K562 (cell line): ENCODE measurements around the gene INSYN2B. TPM values are rescaled to one million over a fixed set of nuclear protein-coding genes. Genes with fewer than 3 reads are reported as not detected.

Experiments used
- ATAC-seq: fragments of 200-7000 bp; cut with Tn5 transposase; 3 replicates; pipeline ENCODE4 v1.9.1; 2020; ENCODE audit warnings: moderate library complexity
- BruUV-seq: library from RNA; stranded (reverse); fragments of 400-500 nt; replicated peaks from 2 replicates; lab custom pipeline; 2021; lab: Mats Ljungman, UMichigan
- CTCF ChIA-PET: fragments of 300-600 bp; formaldehyde crosslinking; extraction: SDS; loops from one replicate; lab custom pipeline; 2021; ENCODE audit warnings: low intra/inter-chr PET ratio; lab: Yijun Ruan, JAX
- POLR2A ChIA-PET: fragments of 300-600, 350-650 bp; sonication (Branson Sonifier 250); formaldehyde crosslinking; extraction: SDS; loops from one replicate; lab custom pipeline; 2021; ENCODE audit warnings: antibody characterized with exemption, inconsistent platforms; lab: Yijun Ruan, JAX
- DNase-seq, 4 experiments: peaks; one replicate each; pipeline versions ENCODE4 v3.0.0 to v3.0.0-alpha.2; 2011 to 2018; ENCODE audit warnings: low spot score in 3 of 4, mixed read lengths in 3 of 4; ENCODE audit errors: extremely low read depth in 1 of 4
- FAIRE-seq: peaks from 2 replicates; lab custom pipeline; 2011; peaks lifted over from hg19 to GRCh38; lab: Jason Lieb, UNC
- H2AFZ ChIP-seq: 2 replicates; pipeline ENCODE4 v1.6.0; 2011; ENCODE audit warnings: low read depth, low read length, control low read depth, inconsistent platforms
- H3K27ac ChIP-seq: fragments of 200-600 bp; 3 replicates; pipeline ENCODE4 v1.8.0; 2011; ENCODE audit warnings: low read depth, mild to moderate bottlenecking, control low read depth, inconsistent platforms, low read length, moderate library complexity, mixed read lengths; ENCODE audit errors: extremely low read depth
- H3K27me3 ChIP-seq, 2 experiments: fragments of 300-600 bp in 1 of 2; 2 replicates in 1 of 2; 3 replicates in 1 of 2; pipeline versions ENCODE4 v1.6.0 to v1.8.0; 2011; ENCODE audit warnings: inconsistent platforms in 2 of 2, low read length in 2 of 2, mild to moderate bottlenecking in 1 of 2, mixed read lengths in 1 of 2, moderate library complexity in 1 of 2; ENCODE audit not compliant: control insufficient read depth in 2 of 2, insufficient read depth in 2 of 2
- H3K36me3 ChIP-seq: fragments of 300-600 bp; 3 replicates; pipeline ENCODE4 v1.8.0; 2011; ENCODE audit warnings: mild to moderate bottlenecking, low read length, inconsistent platforms; ENCODE audit not compliant: control insufficient read depth, insufficient read depth
- H3K4me1 ChIP-seq, 2 experiments: fragments of 200-600 bp in 1 of 2; replicated peaks in 1 of 2; 2 replicates in 1 of 2; 3 replicates in 1 of 2; pipeline versions ENCODE4 v1.5.1 to v1.8.0; 2011; ENCODE audit warnings: inconsistent platforms in 2 of 2, low read length in 2 of 2, mild to moderate bottlenecking in 1 of 2, mixed read lengths in 1 of 2, moderate library complexity in 1 of 2; ENCODE audit not compliant: control insufficient read depth in 2 of 2, insufficient read depth in 2 of 2
- H3K4me2 ChIP-seq: 2 replicates; pipeline ENCODE4 v1.6.1; 2011; ENCODE audit warnings: low read length, control low read depth, inconsistent platforms, mixed read lengths; ENCODE audit not compliant: insufficient read depth
- H3K4me3 ChIP-seq: fragments of 200-600 bp; sonication (generic), shearing (Covaris generic); 2 replicates; pipeline ENCODE4 v1.5.1; 2016; ENCODE audit warnings: control low read depth, inconsistent platforms
- H3K79me2 ChIP-seq: fragments of 200-600 bp; 3 replicates; pipeline ENCODE4 v1.8.0; 2011; ENCODE audit warnings: low read length, inconsistent platforms; ENCODE audit not compliant: control insufficient read depth, insufficient read depth
- H3K9ac ChIP-seq, 2 experiments: 2 replicates each; pipeline versions ENCODE4 v1.6.0 to v1.6.1; 2011; ENCODE audit warnings: low read depth in 2 of 2, low read length in 2 of 2, control low read depth in 1 of 2, inconsistent platforms in 1 of 2, mild to moderate bottlenecking in 1 of 2, mixed read lengths in 1 of 2; ENCODE audit not compliant: insufficient read depth in 1 of 2
- H3K9me1 ChIP-seq: one replicate; pipeline ENCODE4 v1.6.0; 2011; ENCODE audit warnings: inconsistent platforms, mild to moderate bottlenecking, low read length, moderate library complexity; ENCODE audit not compliant: control insufficient read depth, insufficient read depth
- H3K9me3 ChIP-seq: replicated peaks from 2 replicates; pipeline ENCODE4 v1.5.1; 2011; ENCODE audit warnings: low read depth, low read length, inconsistent platforms; ENCODE audit not compliant: control insufficient read depth, insufficient read depth
- H4K20me1 ChIP-seq: replicated peaks from 2 replicates; pipeline ENCODE4 v1.6.1; 2011; ENCODE audit warnings: low read length, inconsistent platforms, mixed read lengths; ENCODE audit not compliant: control insufficient read depth, insufficient read depth
- CBX3 ChIP-seq, 2 experiments: IDR thresholded peaks; 1 replicate in 1 of 2; 2 replicates in 1 of 2; pipeline ENCODE4 v1.6.1; 2012; ENCODE audit warnings: inconsistent platforms in 2 of 2, low read length in 2 of 2, borderline replicate concordance in 1 of 2, control low read depth in 1 of 2
- CBX5 ChIP-seq: IDR thresholded peaks from 2 replicates; pipeline ENCODE4 v1.6.1; 2014; ENCODE audit warnings: low read depth, borderline replicate concordance
- TRIM28 ChIP-seq: fragments of 450-650 bp; IDR thresholded peaks from 2 replicates; pipeline ENCODE4 v1.6.1; 2017
- ZFP36 ChIP-seq: fragments of 150-350 bp; IDR thresholded peaks from 2 replicates; pipeline ENCODE4 v1.6.1; 2018; ENCODE audit warnings: low read length, low read depth; ENCODE audit not compliant: partially characterized antibody
- WGBS: fragments of 100-300 bp; shearing (Covaris generic); methylation state at CpG from one replicate; pipeline ENCODE4 v1.1.6; 2016; ENCODE audit warnings: low coverage, mixed read lengths; ENCODE audit not compliant: insufficient coverage; ENCODE audit errors: missing lambda C conversion rate; 5-methylcytosine and 5-hydroxymethylcytosine counted together
- in situ Hi-C: fragments of 300-500 bp; cut with MboI; formaldehyde crosslinking; loops from 4 replicates; pipeline ENCODE4 v1.15.0; 2018; ENCODE audit warnings: inconsistent platforms, mixed read lengths
- intact Hi-C: fragments of 100-400 bp; cut with micrococcal nuclease; formaldehyde crosslinking; loops from 2 replicates; pipeline ENCODE4 v1.14.2; 2022
- polyA plus RNA-seq, 8 experiments: library from polyadenylated mRNA; depleted of rRNA in 4 of 8; stranded (reverse) in 5 of 8; unstranded in 3 of 8; fragments of >200 nt; fragmentation: Nextera tagmentation in 2 of 8; fragmentation: Illumina TruSeq in 1 of 8; extraction: Ambion mirVana in 2 of 8; extraction: Trizol in 1 of 8; gene quantifications; 2 replicates each; pipeline versions ENCODE4 v1.2.1 to v1.2.3, GENCODE V29; 2011 to 2014; ENCODE audit warnings: inconsistent platforms in 1 of 8, missing spikeins in 1 of 8
- total RNA-seq, 7 experiments: library from RNA; depleted of rRNA in 6 of 7; stranded (reverse); fragments of >200 nt in 6 of 7; fragmentation: Illumina TruSeq in 2 of 7; extraction: Trizol in 2 of 7; gene quantifications; 2 replicates each; pipeline versions ENCODE4 v1.2.1 to v1.2.3, GENCODE V29; 2011 to 2021; ENCODE audit warnings: low replicate concordance in 1 of 7
- TF ChIP-seq, protein P1 (sequence below): IDR thresholded peaks from 2 replicates; pipeline ENCODE4 v1.6.1; 2012; ENCODE audit warnings: low read depth, low read length, improper control_type of control experiment, borderline replicate concordance
- TF ChIP-seq, protein P2 (sequence below): fragments of 250-450 bp; sonication (Bioruptor Pico); IDR thresholded peaks from 2 replicates; pipeline ENCODE4 v1.8.0; 2022; ENCODE audit warnings: inconsistent platforms, mild to moderate bottlenecking, moderate library complexity, borderline replicate concordance
- TF ChIP-seq, protein P3 (sequence below), 3 experiments: IDR thresholded peaks in 2 of 3; conservative IDR thresholded peaks in 1 of 3; 2 replicates each; pipeline ENCODE4 v1.5.1; 2011 to 2012; ENCODE audit warnings: low read length in 3 of 3, mild to moderate bottlenecking in 3 of 3, control low read depth in 2 of 3, improper control_type of control experiment in 1 of 3, inconsistent platforms in 1 of 3, low read depth in 1 of 3, mixed read lengths in 1 of 3, moderate library complexity in 1 of 3; ENCODE audit not compliant: insufficient read depth in 2 of 3

INSYN2B gene
- total and polyA plus RNA-seq, 9 of the 15 experiments (the other 6 are each of a cell fraction or from before 2014, with no cell fraction given), result not detected

DNA sequence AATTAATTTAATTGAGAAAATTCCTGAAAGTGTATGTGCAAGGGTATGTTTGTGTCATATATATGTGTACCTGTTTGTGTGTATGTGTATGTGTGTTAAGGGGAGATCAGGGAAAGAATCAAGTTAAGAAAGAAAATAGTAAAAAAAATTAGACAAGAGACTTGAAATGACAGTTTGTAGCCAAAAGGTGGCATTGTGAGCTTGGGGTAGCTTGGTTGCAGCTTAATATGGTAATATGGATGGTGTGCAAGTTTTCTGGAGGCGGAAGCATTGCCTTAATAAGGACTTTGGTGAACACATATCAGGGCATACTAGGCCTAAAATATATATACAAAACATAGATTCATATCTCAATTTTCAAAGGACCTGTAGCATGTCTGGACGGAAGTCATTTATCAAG, 129.9 kb downstream of the INSYN2B start:
- ChIA-PET CTCF (no interaction called here), POLR2A (no interaction called here)
- no peak overlapping the region for H3K4me2 ChIP-seq
- no peaks in the 10 kb centered on the region for H3K27me3 ChIP-seq
- no peaks in the 10 kb centered on the region for H3K9me1 ChIP-seq
- H3K9me3 ChIP-seq, result peaks cover 6% of the 10 kb centered on the region
- WGBS, result 53% methylated on average over 2 of the region's 2 CpGs
- TF ChIP-seq CBX3 (IDR thresholded peaks at IDR 0.05; ENCODE audit: borderline replicate concordance in 1 of 2, low read length in 2 of 2) (peak in 1 of 2 experiments; percentile 88; a peak in 2 of 3 replicates), ZFP36 (no peak), TRIM28 (0 out of 2 replicates have a peak, but pooled peaks have one; percentile 52), CBX5 (0 out of 2 replicates have a peak, but pooled peaks have one; percentile 32)
- TF ChIP-seq, protein P1, sequence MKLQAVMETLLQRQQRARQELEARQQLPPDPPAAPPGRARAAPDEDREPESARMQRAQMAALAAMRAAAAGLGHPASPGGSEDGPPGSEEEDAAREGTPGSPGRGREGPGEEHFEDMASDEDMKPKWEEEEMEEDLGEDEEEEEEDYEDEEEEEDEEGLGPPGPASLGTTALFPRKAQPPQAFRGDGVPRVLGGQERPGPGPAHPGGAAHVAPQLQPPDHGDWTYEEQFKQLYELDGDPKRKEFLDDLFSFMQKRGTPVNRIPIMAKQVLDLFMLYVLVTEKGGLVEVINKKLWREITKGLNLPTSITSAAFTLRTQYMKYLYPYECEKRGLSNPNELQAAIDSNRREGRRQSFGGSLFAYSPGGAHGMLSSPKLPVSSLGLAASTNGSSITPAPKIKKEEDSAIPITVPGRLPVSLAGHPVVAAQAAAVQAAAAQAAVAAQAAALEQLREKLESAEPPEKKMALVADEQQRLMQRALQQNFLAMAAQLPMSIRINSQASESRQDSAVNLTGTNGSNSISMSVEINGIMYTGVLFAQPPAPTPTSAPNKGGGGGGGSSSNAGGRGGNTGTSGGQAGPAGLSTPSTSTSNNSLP, result no peak
- TF ChIP-seq, protein P2, sequence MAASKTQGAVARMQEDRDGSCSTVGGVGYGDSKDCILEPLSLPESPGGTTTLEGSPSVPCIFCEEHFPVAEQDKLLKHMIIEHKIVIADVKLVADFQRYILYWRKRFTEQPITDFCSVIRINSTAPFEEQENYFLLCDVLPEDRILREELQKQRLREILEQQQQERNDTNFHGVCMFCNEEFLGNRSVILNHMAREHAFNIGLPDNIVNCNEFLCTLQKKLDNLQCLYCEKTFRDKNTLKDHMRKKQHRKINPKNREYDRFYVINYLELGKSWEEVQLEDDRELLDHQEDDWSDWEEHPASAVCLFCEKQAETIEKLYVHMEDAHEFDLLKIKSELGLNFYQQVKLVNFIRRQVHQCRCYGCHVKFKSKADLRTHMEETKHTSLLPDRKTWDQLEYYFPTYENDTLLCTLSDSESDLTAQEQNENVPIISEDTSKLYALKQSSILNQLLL (CRISPR knock-in tag), result no peak
- TF ChIP-seq, protein P3, sequence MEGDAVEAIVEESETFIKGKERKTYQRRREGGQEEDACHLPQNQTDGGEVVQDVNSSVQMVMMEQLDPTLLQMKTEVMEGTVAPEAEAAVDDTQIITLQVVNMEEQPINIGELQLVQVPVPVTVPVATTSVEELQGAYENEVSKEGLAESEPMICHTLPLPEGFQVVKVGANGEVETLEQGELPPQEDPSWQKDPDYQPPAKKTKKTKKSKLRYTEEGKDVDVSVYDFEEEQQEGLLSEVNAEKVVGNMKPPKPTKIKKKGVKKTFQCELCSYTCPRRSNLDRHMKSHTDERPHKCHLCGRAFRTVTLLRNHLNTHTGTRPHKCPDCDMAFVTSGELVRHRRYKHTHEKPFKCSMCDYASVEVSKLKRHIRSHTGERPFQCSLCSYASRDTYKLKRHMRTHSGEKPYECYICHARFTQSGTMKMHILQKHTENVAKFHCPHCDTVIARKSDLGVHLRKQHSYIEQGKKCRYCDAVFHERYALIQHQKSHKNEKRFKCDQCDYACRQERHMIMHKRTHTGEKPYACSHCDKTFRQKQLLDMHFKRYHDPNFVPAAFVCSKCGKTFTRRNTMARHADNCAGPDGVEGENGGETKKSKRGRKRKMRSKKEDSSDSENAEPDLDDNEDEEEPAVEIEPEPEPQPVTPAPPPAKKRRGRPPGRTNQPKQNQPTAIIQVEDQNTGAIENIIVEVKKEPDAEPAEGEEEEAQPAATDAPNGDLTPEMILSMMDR (IDR thresholded peaks at IDR 0.05 in 2 of 3, conservative IDR thresholded peaks at IDR 0.05 in 1 of 3; ENCODE audit: insufficient read depth in 2 of 3, low read depth in 1 of 3, low read length in 3 of 3), result peak; percentile 5 to 30 (median 30); a peak in 2 of 6 replicates
- H3K9ac ChIP-seq, result no peak overlapping the region
- intact Hi-C loops, result no loop called here
- no peaks in the 10 kb centered on the region for H3K36me3 ChIP-seq
- no peaks in the 10 kb centered on the region for H4K20me1 ChIP-seq
- ATAC-seq (no peak), DNase-seq (peak in 1 of 4 experiments; percentile 10), FAIRE-seq (no peak)
- no peaks in the 10 kb centered on the region for H3K79me2 ChIP-seq
- H2AFZ ChIP-seq, result no peak overlapping the region
- no TSS peak for BruUV-seq
- H3K4me1 ChIP-seq, result no peaks in the 10 kb centered on the region
- in situ Hi-C loops, result no loop called here
- H3K4me3 ChIP-seq, result no peak overlapping the region
- no peak overlapping the region for H3K27ac ChIP-seq
